GM12892 (cell line): ENCODE measurements around the gene GTF2F2.
"Not testable (repeated sequence)": the region's sequence is repeated elsewhere in the genome, so short reads cannot be mapped to it uniquely, and the experiment has no call there.

ENCODE experiments used
- POLR2A ChIP-seq: IDR thresholded peaks from 2 replicates; pipeline ENCODE4 v1.6.1; 2011; ENCODE audit warnings: low read depth, low read length, control low read depth
- POLR2AphosphoS5 ChIP-seq: IDR thresholded peaks from 2 replicates; pipeline ENCODE4 v1.6.1; 2011; ENCODE audit warnings: low read depth, low read length, control low read depth

DNA sequence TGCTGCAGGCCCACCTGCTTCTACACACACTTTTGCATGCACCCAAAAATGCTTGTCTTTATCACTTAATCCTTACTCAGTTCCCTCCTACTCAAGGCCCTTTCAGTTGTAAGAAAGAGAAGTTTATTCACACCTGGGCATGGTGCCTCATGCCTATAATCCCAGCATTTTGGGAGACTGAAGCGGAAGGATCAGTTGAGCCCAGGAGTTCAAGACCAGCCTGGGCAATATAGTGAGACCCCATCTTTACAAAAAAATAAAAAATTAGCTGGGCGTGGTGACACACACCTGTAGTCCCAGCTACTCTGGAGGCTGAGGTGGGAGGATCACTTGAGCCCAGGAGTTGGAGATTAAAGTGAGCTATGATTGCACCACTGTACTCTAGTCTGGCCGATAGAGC lies 178.2 kb downstream of the GTF2F2 start:
- TF ChIP-seq POLR2A, POLR2AphosphoS5: not testable (repeated sequence)
